MM.1S (cell line): ENCODE data around the gene ROR2.

Source experiments
- DNase-seq: peaks from one replicate; pipeline ENCODE4 v3.0.0-alpha.2; 2015
- H2AFZ ChIP-seq: fragments of 300-600 bp; sonication (generic); 2 replicates; pipeline ENCODE4 v1.6.0; 2016; ENCODE audit warnings: antibody characterized with exemption, low read length
- H3F3A ChIP-seq: fragments of 300-600 bp; sonication (generic); 2 replicates; pipeline ENCODE4 v1.6.1; 2016; ENCODE audit warnings: mild to moderate bottlenecking, antibody characterized with exemption, low read length, moderate library complexity, mixed read lengths; ENCODE audit not compliant: insufficient read depth
- H3K27ac ChIP-seq: fragments of 300-600 bp; sonication (generic); 2 replicates; pipeline ENCODE4 v1.5.1; 2016; ENCODE audit warnings: mild to moderate bottlenecking, low read length
- H3K27me3 ChIP-seq: fragments of 300-600 bp; sonication (generic); replicated peaks from 2 replicates; pipeline ENCODE4 v1.6.0; 2016; ENCODE audit warnings: low read length; ENCODE audit not compliant: insufficient read depth
- H3K36me3 ChIP-seq: fragments of 300-600 bp; sonication (generic); replicated peaks from 2 replicates; pipeline ENCODE4 v1.6.1; 2016; ENCODE audit warnings: mild to moderate bottlenecking, low read length, mixed read lengths; ENCODE audit not compliant: insufficient read depth
- H3K4me1 ChIP-seq: fragments of 300-600 bp; sonication (generic); 2 replicates; pipeline ENCODE4 v1.6.1; 2016; ENCODE audit warnings: low read length, mixed read lengths
- H3K4me2 ChIP-seq: fragments of 300-600 bp; sonication (generic); 2 replicates; pipeline ENCODE4 v1.6.0; 2016; ENCODE audit warnings: low read depth, low read length
- H3K4me3 ChIP-seq: fragments of 300-600 bp; sonication (generic); 2 replicates; pipeline ENCODE4 v1.5.1; 2016; ENCODE audit warnings: low read length, mixed read lengths
- H3K79me2 ChIP-seq: fragments of 300-600 bp; sonication (generic); 2 replicates; pipeline ENCODE4 v1.6.1; 2016; ENCODE audit warnings: mixed run types, low read length, mixed read lengths
- H3K9ac ChIP-seq: fragments of 300-600 bp; sonication (generic); 2 replicates; pipeline ENCODE4 v1.6.1; 2016; ENCODE audit warnings: low read length, mixed read lengths
- H3K9me2 ChIP-seq: fragments of 300-600 bp; sonication (generic); replicated peaks from 2 replicates; pipeline ENCODE4 v1.6.1; 2016; ENCODE audit warnings: mild to moderate bottlenecking, low read length, mixed read lengths; ENCODE audit not compliant: insufficient read depth
- H3K9me3 ChIP-seq: fragments of 300-600 bp; sonication (generic); replicated peaks from 2 replicates; pipeline ENCODE4 v1.6.1; 2016; ENCODE audit warnings: mild to moderate bottlenecking, low read length, mixed read lengths; ENCODE audit not compliant: insufficient read depth
- H4K20me1 ChIP-seq: fragments of 300-600 bp; sonication (generic); 2 replicates; pipeline ENCODE4 v1.6.1; 2016; ENCODE audit warnings: mild to moderate bottlenecking, low read length, moderate library complexity, mixed read lengths; ENCODE audit not compliant: insufficient read depth
- CTCF ChIP-seq: fragments of 300-600 bp; sonication (generic); IDR thresholded peaks from 2 replicates; pipeline ENCODE4 v1.5.1; 2016; ENCODE audit warnings: antibody characterized with exemption, low read length, mixed read lengths
- EZH2 ChIP-seq: fragments of 300-600 bp; sonication (generic); optimal IDR thresholded peaks from 2 replicates; pipeline ENCODE3; 2017; ENCODE audit warnings: low read depth, mild to moderate bottlenecking, antibody characterized with exemption, low read length, mixed read lengths
- EZH2phosphoT487 ChIP-seq: fragments of 300-600 bp; sonication (generic); IDR thresholded peaks from 2 replicates; pipeline ENCODE4 v1.6.1; 2018; ENCODE audit warnings: antibody characterized with exemption, low read length

Gene ROR2

DNA sequence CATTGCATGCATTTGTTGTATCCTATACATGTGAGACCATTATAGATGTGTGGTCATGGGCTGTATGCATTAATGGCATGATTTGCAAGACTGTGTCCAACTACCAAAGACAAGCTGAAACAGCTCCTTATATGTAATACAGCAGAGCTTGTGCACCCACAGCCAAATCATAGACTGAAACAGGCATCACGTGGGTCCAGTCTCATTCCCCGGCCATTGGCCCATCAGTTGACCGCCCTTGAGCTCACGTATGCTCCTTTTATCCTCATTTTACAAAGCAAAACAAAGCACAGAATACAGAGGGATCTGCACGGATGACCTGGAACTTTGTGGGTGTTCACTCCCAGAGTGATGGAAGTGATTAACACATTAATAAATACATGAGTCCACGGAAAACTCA, 109.1 kb downstream of the ROR2 start:
- Histone ChIP-seq H3K4me1 (peaks cover 13% of the 10 kb centered on the region), H2AFZ (no peak overlapping the region), H3K27ac (peak overlapping the region; percentile 24; the same call in 1 of the 2 replicates), H3K36me3 (no peaks in the 10 kb centered on the region), H3K9me3 (no peaks in the 10 kb centered on the region), H3K79me2 (peaks cover 28% of the 10 kb centered on the region), H4K20me1 (no peaks in the 10 kb centered on the region), H3K4me3 (peak overlapping the region; percentile 66; the same call in 1 of the 2 replicates), H3K27me3 (no peaks in the 10 kb centered on the region), H3F3A (no peaks in the 10 kb centered on the region), H3K9ac (no peak overlapping the region), H3K9me2 (no peaks in the 10 kb centered on the region), H3K4me2 (peak overlapping the region; percentile 89)
- TF ChIP-seq EZH2 (no peak), EZH2phosphoT487 (no peak), CTCF (no peak)
- DNase-seq: no peak

- Histone ChIP-seq H3K9ac (peak overlapping the region; percentile 62; the same call in 1 of the 2 replicates), H2AFZ (peak overlapping the region; percentile 83), H3K36me3 (no peaks in the 10 kb centered on the region), H3K4me2 (peak overlapping the region; percentile 89), H3K9me2 (no peaks in the 10 kb centered on the region), H3K9me3 (no peaks in the 10 kb centered on the region), H3K27me3 (no peaks in the 10 kb centered on the region), H3K27ac (peak overlapping the region; percentile 24; the same call in 1 of the 2 replicates), H3K4me1 (peaks cover 13% of the 10 kb centered on the region), H3K4me3 (peak overlapping the region; percentile 66), H4K20me1 (no peaks in the 10 kb centered on the region), H3F3A (no peaks in the 10 kb centered on the region), H3K79me2 (peaks cover 28% of the 10 kb centered on the region)
- TF ChIP-seq CTCF (no peak), EZH2 (no peak), EZH2phosphoT487 (no peak)
- no peak for DNase-seq
These were observed 109.6 kb downstream of the ROR2 start for GRCh38 chr9:91840469-91840868.

DNA sequence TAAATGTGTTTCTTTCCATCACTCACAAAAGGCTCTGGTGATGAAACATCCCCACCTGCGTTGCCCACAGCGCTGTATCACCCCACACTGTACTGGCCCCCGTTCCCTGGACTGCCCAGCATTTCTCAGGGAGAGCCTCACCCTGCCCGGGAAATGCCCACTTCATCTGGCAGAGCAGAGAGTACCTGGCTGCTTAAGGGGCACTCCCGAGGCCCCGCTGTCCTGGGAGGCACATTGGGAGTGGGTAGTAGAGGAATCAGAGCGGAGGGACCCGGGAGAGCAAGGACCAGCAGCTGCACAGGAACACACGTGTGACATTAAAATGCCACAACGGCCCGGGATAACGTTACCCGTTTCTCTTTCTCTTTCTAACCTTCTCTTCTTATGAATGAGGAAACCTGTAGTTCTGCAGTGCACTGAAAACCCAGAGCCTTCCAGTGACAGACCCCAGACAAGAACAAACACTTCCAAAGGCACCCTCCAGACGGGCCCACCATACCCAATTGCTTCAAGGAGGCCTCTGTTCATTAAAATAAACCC, 110.0 kb downstream of the ROR2 start:
- H3K27ac ChIP-seq: peak overlapping the region; percentile 24; the same call in 1 of the 2 replicates
- peak overlapping the region; percentile 62; the same call in 1 of the 2 replicates for H3K9ac ChIP-seq

More for the DNA sequence above, 110.0 kb downstream of the ROR2 start:
- peak overlapping the region; percentile 89 for H3K4me2 ChIP-seq
- peak overlapping the region; percentile 66 for H3K4me3 ChIP-seq
- no peaks in the 10 kb centered on the region for H3K9me3 ChIP-seq
- peak overlapping the region; percentile 83 for H2AFZ ChIP-seq
- H3K9me2 ChIP-seq: no peaks in the 10 kb centered on the region
- no peaks in the 10 kb centered on the region for H3K27me3 ChIP-seq
- TF ChIP-seq EZH2phosphoT487 (no peak), CTCF (no peak), EZH2 (no peak)
- no peaks in the 10 kb centered on the region for H4K20me1 ChIP-seq
- H3K4me1 ChIP-seq: peaks cover 13% of the 10 kb centered on the region
- H3K79me2 ChIP-seq: peaks cover 30% of the 10 kb centered on the region
- no peaks in the 10 kb centered on the region for H3K36me3 ChIP-seq
- H3F3A ChIP-seq: no peaks in the 10 kb centered on the region
- DNase-seq: peak; percentile 54
